ENCODE results near the gene RNASE8.

Gene RNASE8

DNA sequence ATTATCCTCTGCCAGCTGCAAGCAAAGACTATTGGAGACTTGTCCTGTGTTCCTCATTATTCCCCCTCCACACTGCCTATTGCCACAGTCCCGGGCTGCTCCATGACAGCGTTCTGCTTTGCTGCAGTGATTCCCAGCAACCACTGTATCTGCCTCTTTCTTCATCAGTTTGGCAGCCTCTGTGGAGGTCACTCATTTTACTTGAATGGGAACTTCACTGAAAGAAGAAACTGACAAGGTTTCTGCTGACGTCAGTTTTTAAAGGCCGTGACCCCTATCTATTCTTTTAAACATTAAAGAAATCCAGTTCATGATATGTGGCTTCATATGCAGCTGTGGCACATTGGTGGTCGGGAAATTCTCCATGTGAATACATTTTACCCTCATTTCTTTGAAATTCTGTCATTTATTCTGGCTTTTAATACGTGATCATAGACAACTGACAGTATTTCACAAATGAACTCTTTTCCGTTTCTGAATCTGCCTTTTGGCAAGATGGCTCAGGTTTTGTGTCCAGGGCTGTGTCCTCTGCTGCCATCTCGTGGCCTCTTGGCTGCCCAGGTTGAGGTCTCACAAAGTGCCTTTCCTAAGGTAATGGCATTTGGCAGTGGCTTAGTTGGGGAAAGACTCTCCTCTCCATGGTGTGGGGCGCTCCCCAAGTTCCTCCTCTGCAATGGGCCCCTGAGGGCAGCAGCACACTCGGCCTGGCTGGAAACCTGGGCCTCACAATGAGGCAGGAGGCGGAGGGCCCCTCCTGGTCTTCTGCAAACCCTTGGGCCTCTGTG, 49.1 kb downstream of the RNASE8 start:
- Mint-ChIP-seq H3K27me3 (no peaks in the 10 kb centered on the region), H3K4me1 (ENCODE audit: low read depth) (peaks cover 41% of the 10 kb centered on the region), H3K9me3 (no peaks in the 10 kb centered on the region), H3K36me3 (ENCODE audit: low read depth) (no peaks in the 10 kb centered on the region), H3K27ac (no peak overlapping the region), H3K4me3 (no peak overlapping the region)

DNA sequence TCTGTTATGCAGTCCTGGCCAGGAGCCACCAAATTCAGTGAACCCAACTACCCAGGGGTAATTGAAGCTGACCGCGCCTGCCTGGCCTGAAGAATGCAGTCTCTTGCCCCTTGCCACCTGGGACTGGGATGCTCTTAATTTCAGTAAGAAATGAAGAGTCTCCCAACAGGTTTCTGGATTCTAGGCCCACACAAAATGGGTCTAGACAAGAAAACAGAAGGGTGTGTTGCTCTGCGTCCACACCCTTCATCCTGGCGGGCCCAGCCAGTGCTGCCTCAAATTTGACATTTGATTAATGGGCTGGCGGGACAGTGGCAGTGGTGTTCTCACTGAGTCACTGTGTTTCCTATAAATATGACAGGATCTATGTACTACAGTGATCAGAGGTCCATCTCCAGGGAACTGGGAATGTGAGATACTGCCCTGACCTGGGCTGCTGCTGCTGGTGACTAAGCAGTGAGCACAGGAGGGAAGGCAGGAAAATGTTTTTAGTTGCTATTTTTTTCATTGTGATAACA, 49.7 kb downstream of the RNASE8 start:
- H3K4me3 Mint-ChIP-seq, result no peak overlapping the region
- no peaks in the 10 kb centered on the region for H3K9me3 Mint-ChIP-seq
- H3K36me3 Mint-ChIP-seq (ENCODE audit: low read depth), result no peaks in the 10 kb centered on the region
- H3K27me3 Mint-ChIP-seq, result no peaks in the 10 kb centered on the region
- peaks cover 37% of the 10 kb centered on the region for H3K4me1 Mint-ChIP-seq (ENCODE audit: low read depth)
- H3K27ac Mint-ChIP-seq, result no peak overlapping the region
